Skeletal muscle cell (primary cell): ENCODE data around the gene OSBPL5.

Experiments used
- DNase-seq: peaks from one replicate; pipeline ENCODE4 v3.0.0-alpha.2; 2010; ENCODE audit warnings: low read depth
- H3K4me3 ChIP-seq: 2 replicates; pipeline ENCODE4 v1.5.1; 2011; ENCODE audit warnings: low read depth, mild to moderate bottlenecking, control low read depth, low read length, moderate library complexity

The OSBPL5 gene, protein sequence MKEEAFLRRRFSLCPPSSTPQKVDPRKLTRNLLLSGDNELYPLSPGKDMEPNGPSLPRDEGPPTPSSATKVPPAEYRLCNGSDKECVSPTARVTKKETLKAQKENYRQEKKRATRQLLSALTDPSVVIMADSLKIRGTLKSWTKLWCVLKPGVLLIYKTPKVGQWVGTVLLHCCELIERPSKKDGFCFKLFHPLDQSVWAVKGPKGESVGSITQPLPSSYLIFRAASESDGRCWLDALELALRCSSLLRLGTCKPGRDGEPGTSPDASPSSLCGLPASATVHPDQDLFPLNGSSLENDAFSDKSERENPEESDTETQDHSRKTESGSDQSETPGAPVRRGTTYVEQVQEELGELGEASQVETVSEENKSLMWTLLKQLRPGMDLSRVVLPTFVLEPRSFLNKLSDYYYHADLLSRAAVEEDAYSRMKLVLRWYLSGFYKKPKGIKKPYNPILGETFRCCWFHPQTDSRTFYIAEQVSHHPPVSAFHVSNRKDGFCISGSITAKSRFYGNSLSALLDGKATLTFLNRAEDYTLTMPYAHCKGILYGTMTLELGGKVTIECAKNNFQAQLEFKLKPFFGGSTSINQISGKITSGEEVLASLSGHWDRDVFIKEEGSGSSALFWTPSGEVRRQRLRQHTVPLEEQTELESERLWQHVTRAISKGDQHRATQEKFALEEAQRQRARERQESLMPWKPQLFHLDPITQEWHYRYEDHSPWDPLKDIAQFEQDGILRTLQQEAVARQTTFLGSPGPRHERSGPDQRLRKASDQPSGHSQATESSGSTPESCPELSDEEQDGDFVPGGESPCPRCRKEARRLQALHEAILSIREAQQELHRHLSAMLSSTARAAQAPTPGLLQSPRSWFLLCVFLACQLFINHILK

DNA sequence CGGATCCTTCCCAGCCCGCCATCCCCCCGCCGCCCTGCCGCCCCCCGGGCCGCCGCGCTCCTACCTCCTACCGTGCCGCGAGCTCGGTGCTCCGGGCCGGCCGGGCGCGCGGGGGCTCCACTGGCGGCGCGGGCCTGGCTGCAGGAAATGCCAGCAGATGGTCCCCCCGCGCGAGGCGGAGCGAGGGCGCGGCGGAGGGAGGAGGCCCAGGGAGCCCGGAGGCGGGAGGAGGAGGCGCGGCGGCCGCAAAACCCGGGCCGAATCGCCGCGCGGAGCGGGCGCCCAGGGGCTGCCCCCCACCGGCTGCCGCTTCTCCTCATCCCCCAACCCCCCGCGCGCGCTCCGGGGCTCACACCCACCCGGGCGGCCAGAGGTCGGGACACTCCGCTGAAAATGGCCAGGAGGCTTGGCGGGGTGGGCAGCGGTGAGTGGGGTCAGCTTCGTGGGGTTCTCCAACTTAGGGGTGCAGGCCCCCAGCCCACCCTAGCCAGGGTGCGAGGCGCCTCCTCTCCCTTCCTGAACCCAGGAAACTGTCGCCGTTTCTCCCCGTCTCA lies at the start of gene OSBPL5:
Gene OSBPL5, minus strand, starts transcription at position 159 of the 554 bp plus-strand sequence. CDS start 36,162 bp downstream, outside the sequence.
- no peak for DNase-seq
- H3K4me3 ChIP-seq: peak within 1 kb of the TSS; percentile 94

GRCh38 chr11:3214420-3214699 lies 49.2 kb upstream of the OSBPL5 start:
- H3K4me3 ChIP-seq: no peak overlapping the region
- DNase-seq: no peak

DNA sequence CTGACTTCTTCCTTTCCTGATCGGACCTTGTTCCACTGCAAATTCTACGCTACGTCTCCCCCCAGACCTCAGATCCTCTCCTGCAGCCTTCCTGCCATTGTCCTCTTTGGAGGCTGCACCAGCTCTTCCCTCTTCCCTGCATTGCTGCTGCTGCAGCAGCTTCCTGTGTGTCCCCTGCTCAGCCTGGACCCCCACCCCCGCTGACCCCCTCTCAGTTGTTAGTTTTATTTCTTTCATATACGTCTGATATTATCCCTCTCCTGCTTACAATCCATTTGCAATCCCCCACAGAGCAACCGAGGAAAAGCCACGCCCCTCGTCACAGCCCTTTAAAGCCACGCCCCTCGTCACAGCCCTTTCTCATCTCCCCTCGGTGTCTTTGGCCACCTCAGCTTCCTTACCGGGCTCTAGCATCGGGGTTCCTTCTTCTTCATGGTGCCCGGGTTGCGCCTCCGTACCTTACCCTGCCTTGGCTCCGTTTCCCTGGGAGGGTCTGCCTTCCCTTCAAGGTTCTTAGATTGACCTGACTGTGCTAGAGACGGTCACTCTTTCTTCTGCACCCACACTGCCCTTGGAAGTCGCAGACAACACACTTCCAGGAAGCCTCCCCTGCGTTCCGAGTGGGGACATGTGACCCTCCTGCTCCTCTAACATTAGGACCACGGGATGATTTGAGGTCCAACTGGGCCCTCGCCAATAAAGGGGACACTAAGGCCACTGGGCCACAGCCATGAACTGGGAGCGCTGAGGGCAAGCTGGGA lies 48.7 kb upstream of the OSBPL5 start:
- no peak overlapping the region for H3K4me3 ChIP-seq
- DNase-seq: no peak

DNA sequence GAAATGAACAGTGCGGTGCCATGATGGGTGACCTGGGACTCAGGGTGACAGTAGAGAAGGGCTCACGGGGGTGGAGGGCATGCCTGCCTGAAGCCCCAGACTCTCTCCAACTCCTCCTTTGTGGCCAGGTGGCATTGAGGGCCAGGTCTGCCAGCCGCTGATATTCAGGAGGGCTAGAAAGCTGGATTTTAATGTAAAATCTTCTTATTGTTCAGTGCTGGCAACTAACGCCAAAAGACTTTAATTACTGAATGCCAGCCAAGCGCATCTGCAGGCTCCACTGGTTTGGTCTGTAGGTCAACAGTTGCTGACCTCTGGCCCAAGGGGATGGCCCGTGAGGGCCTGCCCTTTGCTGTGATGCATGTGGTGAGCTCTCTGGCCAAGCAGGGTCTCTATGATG lies 43.2 kb upstream of the OSBPL5 start:
- no peak overlapping the region for H3K4me3 ChIP-seq
- no peak for DNase-seq

GRCh38 chr11:3207526-3208189 lies 42.5 kb upstream of the OSBPL5 start:
- no peak overlapping the region for H3K4me3 ChIP-seq
- no peak for DNase-seq

- DNase-seq: no peak
- no peak overlapping the region for H3K4me3 ChIP-seq
Measured at GRCh38 chr11:3206922-3207204, 41.8 kb upstream of the OSBPL5 start.

DNA sequence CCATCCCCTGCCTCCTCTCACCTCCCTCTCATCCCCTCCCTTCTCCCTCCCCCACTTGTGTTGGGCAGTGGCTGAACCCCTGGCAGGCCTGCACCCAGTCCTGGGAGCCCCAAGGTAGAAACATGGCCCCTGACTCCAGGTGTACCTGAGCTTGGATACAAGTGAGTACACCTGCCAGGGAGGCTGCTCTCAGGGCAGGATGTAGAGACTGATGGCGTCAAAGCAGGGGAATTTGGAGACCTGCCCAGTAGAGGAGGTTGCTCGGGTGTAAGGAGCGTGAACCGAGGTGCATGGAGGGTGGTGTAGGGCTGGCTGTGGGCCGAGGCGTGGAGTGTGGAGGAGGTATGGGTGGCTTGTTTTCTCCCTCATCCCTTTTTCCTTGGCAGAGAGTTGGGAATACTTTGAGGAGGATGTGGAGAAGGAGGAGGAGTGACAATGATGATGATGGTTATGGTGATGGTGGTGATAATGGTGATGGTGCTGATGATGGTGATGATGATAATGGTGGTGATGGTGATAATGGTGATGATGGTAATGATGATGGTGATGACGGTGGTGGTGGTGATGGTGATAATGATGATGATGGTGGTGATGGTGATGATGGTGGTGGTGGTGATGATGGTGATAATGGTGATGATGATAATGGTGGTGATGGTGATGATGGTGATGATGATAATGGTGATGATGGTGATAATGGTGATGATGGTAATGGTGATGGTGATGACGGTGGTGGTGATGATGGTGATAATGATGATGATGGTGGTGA lies 41.2 kb upstream of the OSBPL5 start:
- H3K4me3 ChIP-seq: no peak overlapping the region
- DNase-seq: no peak

GRCh38 chr11:3205261-3206155 lies 40.4 kb upstream of the OSBPL5 start:
- no peak for DNase-seq
- no peak overlapping the region for H3K4me3 ChIP-seq

DNA sequence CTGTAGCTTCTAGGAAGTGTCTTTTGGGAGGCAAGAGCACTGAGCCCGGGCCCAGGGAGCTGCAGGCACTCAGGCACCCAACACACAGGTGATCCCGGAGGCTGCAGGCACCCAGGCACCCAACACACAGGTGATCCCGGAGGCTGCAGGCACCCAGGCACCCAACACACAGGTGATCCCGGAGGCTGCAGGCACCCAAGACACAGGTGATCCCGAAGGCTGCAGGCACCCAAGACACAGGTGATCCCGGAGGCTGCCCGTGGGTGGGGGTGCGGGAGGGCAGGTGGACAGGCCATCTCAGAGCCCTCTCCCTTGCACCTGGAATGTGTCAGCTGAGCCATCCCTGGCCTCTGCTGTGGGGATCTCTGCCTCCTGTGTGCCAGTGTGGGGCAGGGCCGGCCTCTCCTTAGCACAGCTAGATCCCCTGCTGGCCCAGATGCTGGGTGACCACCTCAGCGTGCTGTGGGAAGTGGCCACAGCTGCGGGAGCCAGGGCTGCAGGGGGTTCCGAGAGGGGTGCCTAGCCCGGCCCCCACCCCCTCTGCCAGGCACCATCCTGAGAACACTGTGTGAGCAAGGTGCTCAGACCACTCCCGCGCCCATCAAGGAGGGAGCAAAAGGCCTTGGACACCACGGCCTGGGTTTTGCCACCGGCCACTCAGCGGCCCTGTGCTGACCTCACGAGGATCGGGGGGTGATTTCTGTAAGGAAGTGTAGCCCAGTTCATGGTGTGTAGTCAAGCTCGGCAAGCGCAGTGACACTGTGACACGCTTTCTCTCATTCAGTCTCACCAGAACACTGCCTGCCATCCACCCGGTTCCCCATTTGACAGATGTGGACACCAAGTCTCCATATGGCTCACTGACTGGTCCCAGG lies 39.3 kb upstream of the OSBPL5 start:
- DNase-seq: no peak
- no peak overlapping the region for H3K4me3 ChIP-seq

DNA sequence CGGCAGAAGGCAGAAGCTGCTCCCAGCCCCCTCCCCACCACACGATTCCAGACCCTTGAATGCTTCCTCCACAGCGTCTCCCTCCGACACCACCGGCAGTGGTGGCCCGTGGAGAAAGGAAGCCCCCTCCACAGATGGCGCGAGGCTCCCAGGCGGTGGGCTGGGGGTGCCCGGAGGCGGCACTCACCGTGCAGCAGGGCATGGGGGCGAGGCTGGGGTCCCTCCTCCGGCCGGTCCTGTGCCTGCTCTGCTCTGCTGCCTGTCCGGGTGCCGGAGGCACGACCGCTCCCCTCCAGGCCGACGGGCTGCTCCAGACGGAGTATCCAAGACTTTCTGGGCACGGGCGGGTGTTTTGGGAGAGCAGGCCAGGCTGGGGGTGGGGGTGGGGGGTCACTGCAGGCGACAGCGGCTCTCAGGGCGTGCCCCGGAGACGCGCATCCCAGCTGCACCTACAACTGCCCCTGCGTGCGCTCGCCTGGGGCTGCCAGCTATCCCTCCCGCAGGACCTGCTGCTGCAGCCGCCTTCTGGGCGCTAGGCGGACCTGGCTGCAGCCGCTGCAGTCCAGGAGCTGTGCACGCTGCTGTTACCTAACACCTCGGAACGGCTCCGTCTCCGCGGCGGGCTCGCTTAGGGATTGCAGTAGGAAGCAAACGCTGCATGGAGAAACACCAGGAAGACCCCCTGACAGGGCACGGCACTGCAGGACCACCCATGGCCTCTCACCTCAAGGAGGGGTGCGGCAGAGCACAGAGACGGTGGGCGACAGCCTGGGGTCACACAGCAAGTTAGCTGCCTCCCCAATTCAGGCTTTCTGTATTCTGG lies 38.3 kb upstream of the OSBPL5 start:
- DNase-seq: no peak
- no peak overlapping the region for H3K4me3 ChIP-seq

DNA sequence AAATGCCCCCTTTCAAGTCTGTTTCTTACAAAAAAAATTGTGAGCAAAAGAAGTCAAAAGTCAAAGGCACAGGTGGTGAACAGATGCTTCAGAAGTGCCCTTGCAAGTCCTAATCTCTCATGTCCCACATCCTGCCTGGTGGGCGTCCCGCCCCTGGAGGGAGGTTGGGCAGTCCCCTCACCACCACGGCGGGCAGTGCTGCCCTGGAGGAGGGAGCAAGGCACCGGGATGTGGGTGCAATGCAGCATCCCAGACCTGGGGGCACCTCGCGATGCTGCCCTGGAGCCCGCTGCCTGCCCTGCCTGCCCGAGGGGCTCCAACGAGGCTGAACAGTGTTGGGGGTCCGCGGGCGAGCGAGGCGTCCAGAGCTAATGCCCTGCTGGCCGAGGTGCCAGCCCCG lies 37.6 kb upstream of the OSBPL5 start:
- no peak for DNase-seq

DNA sequence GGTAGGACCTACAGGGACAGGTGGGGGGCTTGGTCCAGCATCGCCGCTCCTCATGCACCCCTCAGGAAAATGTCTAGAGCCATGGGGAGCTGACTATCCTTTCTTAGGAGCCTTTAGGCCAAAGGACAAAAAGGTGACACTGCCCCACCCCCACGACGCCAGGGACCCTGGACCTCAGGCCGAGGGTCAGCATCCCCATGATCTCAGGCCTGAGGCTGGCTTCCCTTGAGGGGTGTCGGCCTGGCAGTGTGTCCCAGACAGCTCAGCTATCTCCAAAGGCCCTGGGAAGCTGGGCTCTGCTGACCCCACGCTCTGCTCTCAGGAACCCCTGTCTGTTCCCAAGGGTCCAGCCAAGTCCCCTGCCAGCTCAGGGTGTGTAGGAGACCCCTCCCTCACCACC lies 37.2 kb upstream of the OSBPL5 start:
- no peak overlapping the region for H3K4me3 ChIP-seq
- DNase-seq: no peak

More for the DNA sequence above, 37.6 kb upstream of the OSBPL5 start:
- no peak overlapping the region for H3K4me3 ChIP-seq

DNA sequence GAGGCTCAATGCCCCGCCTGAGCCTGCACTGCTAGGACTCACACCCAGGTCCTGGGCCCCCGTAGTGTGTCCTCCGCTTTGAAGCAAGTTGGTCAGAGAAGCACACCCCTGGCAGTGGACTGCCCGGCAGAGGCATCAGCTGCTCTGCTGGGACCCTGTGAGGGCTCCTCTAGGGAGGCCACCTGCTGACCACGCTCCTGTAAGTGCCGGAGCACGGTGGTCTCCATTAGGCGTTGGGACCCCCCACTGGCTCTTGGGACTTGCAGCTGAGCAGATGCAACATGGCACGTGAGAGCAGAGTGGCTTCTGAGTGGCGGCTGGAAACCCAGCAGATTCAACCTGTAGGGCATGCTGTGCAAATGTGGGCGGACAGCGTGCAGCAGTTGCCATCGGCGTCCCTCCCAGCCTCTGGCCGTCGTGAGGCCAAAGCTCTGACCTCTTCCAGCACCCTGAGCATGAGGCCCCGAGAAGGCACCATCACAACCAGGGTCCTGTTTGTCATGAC lies 36.6 kb upstream of the OSBPL5 start:
- no peak for DNase-seq
- H3K4me3 ChIP-seq: no peak overlapping the region

DNA sequence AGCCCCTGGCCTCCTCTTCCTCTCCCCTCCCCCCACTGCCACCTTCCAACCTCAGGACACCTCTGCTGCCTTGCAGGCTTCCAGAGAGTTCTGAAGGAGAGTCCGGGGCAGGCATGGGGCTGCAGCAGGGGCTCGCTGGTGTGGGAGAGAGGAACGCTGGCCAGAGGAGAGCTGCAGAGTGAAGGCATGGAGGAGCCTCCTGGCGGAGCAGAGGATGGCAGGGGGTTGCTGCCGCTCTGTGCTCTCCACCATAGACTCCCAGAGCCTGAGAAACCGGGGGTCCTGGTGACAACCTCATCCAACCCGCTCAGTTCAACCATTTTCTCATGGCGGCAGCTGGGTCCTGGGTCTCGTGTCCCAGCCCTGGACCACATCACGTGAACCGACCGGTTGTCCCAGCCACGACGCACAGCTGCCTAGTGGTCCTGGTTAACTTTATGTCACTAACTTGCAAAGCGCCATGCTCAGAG lies 36.0 kb upstream of the OSBPL5 start:
- DNase-seq: no peak
- H3K4me3 ChIP-seq: no peak overlapping the region

DNA sequence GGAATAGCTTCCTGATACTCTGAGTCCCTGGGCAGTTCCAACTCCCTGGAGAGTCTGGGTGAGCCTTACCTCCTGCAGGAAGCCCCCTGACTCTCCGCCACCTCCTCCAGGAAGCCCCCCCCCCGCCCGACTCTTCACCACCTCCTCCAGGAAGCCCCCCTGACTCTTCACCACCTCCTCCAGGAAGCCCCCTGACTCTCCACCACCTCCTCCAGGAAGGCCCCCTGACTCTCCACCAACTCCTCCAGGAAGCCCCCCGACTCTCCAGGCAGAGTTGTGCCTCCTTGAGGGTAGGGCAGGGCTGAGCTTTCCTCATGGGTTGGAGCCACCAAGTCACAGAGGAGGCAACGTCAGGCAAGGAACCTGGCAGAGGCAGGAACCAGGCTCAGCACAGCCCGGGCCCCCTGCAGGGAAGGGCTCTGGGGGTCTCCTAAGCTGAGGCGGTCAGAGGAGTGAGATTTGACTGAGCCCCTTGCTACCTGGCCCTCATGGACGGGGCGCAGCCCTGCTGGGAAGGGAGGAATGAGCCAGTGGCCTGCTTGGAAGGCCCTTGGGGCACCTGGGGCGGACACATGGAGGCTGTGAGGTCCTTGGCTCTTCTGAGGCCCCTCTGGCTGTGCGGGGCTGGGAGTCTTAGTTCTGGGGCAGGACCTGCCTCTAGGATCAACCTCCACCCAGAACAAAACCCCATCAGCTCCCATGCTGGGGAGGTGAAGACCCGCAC lies 35.4 kb upstream of the OSBPL5 start:
- H3K4me3 ChIP-seq: no peak overlapping the region
- no peak for DNase-seq
